Hematopoietic multipotent progenitor cell (in vitro differentiated cells): ENCODE results near the gene CBL. TPM values are rescaled to one million over a fixed set of nuclear protein-coding genes. Genes with fewer than 3 reads are reported as not detected.
"Not testable (repeated sequence)": the region's sequence is repeated elsewhere in the genome, so short reads cannot be mapped to it uniquely, and the experiment has no call there.

Source experiments
- DNase-seq, 3 donors: peaks; one replicate each; pipeline ENCODE4 v3.0.0-alpha.2; 2011 to 2015; ENCODE audit warnings: low read depth in 2 of 3, low spot score in 2 of 3
- total RNA-seq: library from RNA; depleted of rRNA; stranded (reverse); fragments of >200 nt; gene quantifications from one replicate; pipeline ENCODE4 v1.2.3, GENCODE V29; 2012

The CBL gene
- total RNA-seq, 1 donor, result 7.8 TPM

DNA sequence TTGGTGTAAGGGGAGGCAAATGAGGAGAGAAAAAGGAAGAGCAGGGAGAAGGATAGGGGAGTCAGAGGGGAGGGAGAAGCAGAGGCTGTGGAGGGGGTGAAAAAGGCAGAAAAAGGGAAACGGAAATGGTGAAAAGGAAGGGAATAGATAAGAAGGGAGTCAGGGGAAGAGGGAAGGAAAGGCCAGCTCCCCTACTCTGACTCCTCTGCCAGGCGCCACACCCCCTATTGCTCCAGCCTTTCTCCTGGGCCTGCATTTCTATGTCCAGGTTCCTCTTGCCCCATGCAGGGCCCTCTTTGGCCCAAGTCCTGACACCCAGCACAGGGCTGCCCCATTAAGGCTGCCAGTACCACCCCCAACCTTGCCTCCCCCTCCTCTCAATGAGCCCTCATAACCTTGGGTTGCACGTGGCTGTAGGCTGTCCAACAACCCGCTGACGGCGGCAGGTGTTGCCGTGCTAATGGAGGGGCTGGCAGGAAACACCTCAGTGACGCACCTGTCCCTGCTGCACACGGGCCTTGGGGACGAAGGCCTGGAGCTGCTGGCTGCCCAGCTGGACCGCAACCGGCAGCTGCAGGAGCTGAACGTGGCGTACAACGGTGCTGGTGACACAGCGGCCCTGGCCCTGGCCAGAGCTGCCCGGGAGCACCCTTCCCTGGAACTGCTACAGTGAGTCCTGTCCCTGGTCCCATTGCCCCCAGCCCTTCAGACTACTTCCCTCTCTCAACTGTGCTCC is 24.3 kb upstream of the CBL start:
- DNase-seq, result no peak

- DNase-seq, result not testable (repeated sequence)
Observed at GRCh38 chr11:119184399-119184798, 21.7 kb upstream of the CBL start.

DNA sequence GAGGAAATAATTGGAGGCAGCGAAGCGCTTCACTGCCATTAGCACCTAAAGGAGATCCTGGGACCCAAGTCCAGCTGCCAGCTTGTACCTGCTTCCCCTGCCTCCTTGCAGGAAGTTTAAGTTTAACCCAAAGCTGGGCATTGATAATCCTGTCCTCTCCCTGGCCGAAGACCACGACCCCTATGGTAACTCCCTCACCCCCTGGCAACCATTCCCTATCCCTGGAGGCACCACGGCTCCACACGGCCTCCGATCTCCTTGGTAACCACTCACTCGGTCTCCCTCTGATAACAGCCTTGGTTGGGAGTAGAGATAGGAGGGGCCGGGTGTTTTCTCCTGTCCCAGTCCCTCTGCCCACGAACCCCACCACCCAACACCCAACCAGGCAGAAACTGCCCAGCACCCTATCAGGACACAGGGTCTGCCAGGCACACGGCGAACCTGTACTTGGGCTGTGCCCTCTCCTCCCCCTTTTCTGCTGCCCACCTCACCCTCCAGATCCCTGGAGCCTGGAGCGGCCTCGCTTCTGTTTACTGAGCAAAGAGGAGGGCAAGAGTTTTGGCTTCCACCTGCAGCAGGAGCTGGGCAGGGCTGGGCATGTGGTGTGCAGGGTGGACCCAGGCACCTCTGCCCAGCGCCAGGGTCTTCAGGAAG is 20.0 kb upstream of the CBL start:
- DNase-seq, result no peak

GRCh38 chr11:119187123-119187892 is 18.8 kb upstream of the CBL start:
- DNase-seq, result no peak

DNA sequence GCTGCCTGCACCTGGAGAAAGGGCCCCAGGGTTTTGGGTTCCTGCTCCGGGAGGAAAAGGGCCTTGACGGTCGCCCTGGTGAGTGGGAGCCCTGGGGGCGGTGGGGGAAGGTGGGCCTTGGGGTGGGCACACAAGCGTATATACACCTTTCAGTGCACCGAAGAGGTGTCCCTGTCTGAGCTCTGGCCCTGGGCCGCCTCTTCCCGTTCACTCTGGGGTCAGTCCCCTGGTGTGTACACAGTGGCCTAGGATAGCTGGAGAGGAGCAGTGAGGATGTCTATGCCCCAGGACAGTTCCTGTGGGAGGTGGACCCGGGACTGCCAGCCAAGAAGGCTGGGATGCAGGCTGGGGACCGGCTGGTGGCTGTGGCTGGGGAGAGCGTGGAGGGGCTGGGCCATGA is 18.1 kb upstream of the CBL start:
- no peak for DNase-seq

GRCh38 chr11:119188887-119189286 is 17.3 kb upstream of the CBL start:
- DNase-seq, result no peak

- DNase-seq, result no peak
Observed at GRCh38 chr11:119189393-119189792, 16.7 kb upstream of the CBL start.

DNA sequence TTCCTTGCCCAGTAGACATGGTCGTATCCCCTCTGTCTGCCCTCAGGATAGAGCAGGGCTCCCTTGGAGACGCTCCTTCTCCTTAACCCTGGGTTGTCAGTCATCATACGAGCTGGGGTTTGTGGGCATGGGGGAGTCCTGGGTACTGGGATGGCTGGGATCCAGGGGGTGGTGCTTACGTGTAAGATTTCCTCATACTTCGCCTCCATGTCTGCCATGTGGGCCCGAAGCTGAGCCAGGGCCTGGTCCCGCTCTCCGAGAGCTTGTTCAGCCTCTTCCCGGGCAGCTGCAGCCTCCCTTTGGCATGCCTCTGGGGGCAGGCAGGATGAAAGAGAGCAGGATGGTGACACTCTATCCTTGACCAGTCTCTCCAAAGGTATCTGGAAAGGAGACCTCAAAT is 15.6 kb upstream of the CBL start:
- no peak for DNase-seq

GRCh38 chr11:119191265-119191664 is 14.9 kb upstream of the CBL start:
- DNase-seq, result not testable (repeated sequence)

DNA sequence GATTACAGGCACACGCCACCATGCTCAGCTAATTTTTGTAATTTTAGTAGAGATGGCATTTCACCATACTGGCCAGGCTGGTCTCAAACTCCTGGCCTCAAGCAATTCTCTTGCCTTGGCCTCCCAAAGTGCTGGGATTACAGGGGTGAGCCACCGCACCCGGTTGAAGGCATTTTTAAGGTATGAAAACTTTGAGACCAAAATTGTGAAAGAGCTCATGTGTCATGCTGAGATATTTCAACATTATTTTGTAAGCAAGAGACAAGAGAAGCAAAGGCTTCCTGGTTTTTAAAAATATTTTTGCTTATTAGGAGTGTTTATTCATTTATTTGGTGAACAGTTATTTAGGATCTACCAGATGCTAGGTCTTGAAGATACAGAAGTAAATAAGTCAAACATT is 14.0 kb upstream of the CBL start:
- DNase-seq, result no peak

DNA sequence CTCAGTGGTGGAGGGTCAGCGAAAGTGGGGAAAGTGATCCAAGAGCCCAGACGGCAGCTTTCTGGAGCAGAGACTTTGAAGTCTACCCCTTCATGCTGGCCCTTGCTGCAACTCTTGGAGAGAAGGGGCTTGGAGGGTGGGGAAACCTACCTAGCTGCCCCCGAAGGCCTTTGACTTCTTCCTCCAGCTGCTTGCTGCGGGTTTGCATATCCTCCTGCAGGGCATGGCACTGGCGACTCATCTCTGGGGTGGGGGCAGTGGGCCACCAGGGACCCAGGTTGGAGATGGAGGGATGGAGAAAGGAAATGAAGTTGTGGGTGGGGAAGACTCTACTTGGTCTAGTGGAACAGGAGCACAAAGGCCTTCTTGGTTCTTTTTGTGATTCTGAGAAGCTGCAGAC is 13.1 kb upstream of the CBL start:
- no peak for DNase-seq

GRCh38 chr11:119193626-119194025 is 12.5 kb upstream of the CBL start:
- no peak for DNase-seq

DNA sequence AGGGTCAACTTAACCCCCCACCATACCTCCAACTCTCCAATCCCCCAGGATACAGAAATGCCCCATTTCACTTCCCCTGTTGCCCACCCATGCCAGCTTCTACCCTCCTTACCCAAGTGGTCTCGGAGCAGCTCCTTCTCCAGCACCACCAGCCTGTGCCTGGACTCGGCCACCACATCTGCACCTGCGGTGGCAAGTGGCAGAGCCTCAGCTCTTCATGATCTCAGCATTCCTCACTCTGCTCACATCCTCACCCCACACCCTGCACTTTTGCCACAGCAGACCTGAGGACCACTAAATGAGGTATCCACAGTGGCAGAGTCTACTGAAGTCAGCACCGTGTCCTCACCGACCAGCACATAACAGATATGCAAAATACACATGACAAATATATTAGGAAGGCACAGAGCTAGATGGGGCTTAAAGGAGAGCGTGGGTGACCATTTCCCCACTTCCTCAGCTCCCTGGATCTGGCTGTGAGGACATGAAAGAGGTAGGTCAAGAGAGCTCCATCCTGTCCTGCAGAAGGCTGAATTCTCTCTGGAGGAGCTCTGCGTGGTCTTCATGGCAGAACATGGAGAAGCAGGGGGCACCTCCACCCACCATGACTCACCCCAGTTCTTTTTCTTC is 11.2 kb upstream of the CBL start:
- no peak for DNase-seq

DNA sequence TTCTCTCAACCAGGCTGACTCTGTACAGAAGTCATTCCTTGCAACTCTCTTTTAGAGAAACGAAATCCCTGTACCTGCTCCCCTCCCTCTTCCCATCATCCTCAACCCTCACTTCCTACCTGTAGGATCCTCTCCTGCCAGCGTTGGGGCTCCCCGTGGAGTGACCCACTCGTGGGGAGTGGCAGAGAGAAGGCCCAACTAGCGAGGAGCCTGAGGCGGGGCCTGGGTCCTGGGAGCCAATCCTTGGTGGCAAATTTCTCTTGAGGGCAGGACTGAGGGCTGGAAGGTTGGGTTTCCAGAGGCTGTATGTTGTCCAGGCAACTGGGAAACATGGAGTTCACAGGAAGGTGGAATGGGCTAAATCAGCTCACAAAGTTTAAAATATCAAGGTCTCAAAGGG is 10.5 kb upstream of the CBL start:
- DNase-seq, result no peak

DNA sequence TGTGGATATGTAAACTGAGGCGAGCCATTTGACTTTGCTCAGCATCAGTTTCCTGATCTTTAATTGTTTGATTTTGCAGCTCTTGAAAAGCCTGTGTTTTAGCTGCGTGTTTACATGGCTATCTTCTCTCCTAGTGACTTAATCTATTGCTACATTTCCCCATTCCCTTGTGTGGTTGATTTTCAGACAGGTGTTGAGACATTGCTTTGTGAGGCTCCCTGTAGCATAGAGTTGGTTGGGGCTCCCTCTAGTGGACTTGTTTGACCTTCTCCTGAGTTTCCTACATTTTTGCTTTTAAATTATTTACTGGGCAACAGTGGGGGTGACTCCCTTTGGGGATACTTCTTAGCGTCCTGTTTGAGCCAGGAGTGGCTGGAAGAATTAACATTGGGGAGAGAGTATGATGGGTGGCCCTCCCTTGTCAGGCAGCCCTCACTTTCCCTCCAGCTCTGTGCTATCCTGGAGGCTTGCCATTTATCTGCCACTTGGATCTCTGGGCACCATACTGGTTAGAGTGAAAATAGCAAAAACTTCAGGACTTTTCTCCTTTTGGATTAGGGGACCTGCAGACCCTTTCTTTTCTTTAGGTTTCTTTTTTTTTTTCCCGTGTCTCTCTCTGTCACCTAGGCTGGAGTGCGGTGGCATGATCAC is 9.2 kb upstream of the CBL start:
- DNase-seq, result peak; percentile 49 to 95 (median 85)

GRCh38 chr11:119198925-119199324 is 7.2 kb upstream of the CBL start:
- no peak for DNase-seq

GRCh38 chr11:119201236-119201635 is 4.9 kb upstream of the CBL start:
- not testable (repeated sequence) for DNase-seq

- no peak for DNase-seq
Observed at GRCh38 chr11:119202554-119202953, 3.6 kb upstream of the CBL start.

- no peak for DNase-seq
Observed at GRCh38 chr11:119204066-119204465, 2.1 kb upstream of the CBL start.

DNA sequence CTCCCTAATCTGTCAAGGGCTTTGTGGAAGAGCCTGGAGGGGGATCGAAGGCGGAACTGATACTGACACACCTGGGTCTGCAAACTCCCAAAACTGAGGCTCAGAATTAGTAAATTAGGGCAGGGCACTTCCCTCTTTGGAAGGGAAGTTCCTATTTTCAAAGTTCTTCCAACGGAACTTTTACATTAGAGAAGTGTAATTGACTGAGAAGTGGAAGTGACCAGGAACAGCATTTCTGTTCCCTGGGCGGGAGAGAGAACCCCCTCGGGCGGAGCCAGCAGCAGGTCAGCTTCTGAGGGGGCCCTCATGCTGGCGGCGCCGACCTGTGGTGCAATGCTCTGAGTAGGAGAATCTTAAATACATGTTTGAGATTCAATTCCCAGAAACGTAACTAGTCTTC is 1.1 kb upstream of the CBL start:
- DNase-seq, result peak in 1 of 3 donors; percentile 9
